Right lobe of liver (tissue), 6 donors: Measurements from ENCODE around the gene INSYN2B. TPM values are rescaled to one million over a fixed set of nuclear protein-coding genes. Genes with fewer than 3 reads are reported as not detected.

Experiments used
- ATAC-seq, 4 donors: fragments of 200-7000 bp; cut with Tn5 transposase; one replicate each; pipeline ENCODE4 v1.9.1; 2020; ENCODE audit warnings: mild to moderate bottlenecking in 4 of 4, moderate library complexity in 4 of 4
- DNase-seq, 3 donors: peaks; one replicate each; pipeline ENCODE4 v3.0.0-alpha.2; 2020
- H3K27ac ChIP-seq, 3 donors: fragments of 200-600 bp; one replicate each; pipeline ENCODE4 v1.8.0; 2022
- H3K27me3 ChIP-seq, 2 donors: fragments of 200-600 bp; one replicate each; pipeline ENCODE4 v1.8.0; 2022
- H3K36me3 ChIP-seq, 4 donors: fragments of 200-600 bp; sonication (generic) in 1 of 4; one replicate each; pipeline versions ENCODE4 v1.5.1 to v1.8.0; 2017 to 2022; ENCODE audit warnings: control low read depth in 1 of 4
- H3K4me1 ChIP-seq, 4 donors: fragments of 200-600 bp; sonication (generic) in 1 of 4; one replicate each; pipeline versions ENCODE4 v1.5.1 to v1.8.0; 2017 to 2022; ENCODE audit warnings: control low read depth in 1 of 4
- H3K4me3 ChIP-seq, 3 donors: fragments of 200-600 bp; one replicate each; pipeline ENCODE4 v1.8.0; 2022
- H3K9me3 ChIP-seq, 4 donors: fragments of 200-600 bp; sonication (generic) in 1 of 4; one replicate each; pipeline versions ENCODE4 v1.5.1 to v1.8.0; 2017 to 2022; ENCODE audit warnings: control low read depth in 1 of 4
- POLR2A ChIP-seq: fragments of 450-650 bp; IDR thresholded peaks from one replicate; pipeline ENCODE4 v1.6.1; 2017; ENCODE audit warnings: antibody characterized with exemption, mild to moderate bottlenecking
- WGBS: methylation state at CpG from one replicate; pipeline ENCODE4 v1.1.6; 2018; ENCODE audit warnings: low coverage, low lambda C conversion rate; ENCODE audit not compliant: insufficient coverage; ENCODE audit errors: missing lambda C conversion rate; 5-methylcytosine and 5-hydroxymethylcytosine counted together
- intact Hi-C, 2 donors: fragments of 100-400 bp; cut with DNase I; formaldehyde crosslinking; loops; one replicate each; pipeline versions ENCODE4 v1.11.2 to v1.14.1; 2022
- total RNA-seq, 6 experiments: library from RNA; depleted of rRNA in 2 of 6; stranded (reverse); fragments of >200 nt in 2 of 6; fragmentation: NEBNext Ultra II Directional in 3 of 6; extraction: Animal tissue kit (Norgen Biotek cat#: 25700) in 3 of 6; gene quantifications; one replicate each; pipeline versions ENCODE4 v1.1.0 to v1.2.4, GENCODE V29; 2016 to 2023
- TF ChIP-seq, protein P1 (sequence below), 4 donors: fragments of 200-600 bp in 3 of 4; fragments of 450-650 bp in 1 of 4; IDR thresholded peaks; one replicate each; pipeline versions ENCODE4 v1.5.1 to v1.8.0; 2016 to 2022; ENCODE audit warnings: antibody characterized with exemption in 4 of 4, mild to moderate bottlenecking in 2 of 4
- donor health status: DM: no; HTN: yes; CAD: no.
- donor health status: DM: no; HTN: no; CAD: no.
- donor health status: DM: no; HTN: no; CAD: no.
- donor health status: DM: no; HTN: yes; CAD: no.
- donor health status: DM: no; HTN: yes; CAD: no.

Gene INSYN2B
- total RNA-seq, 6 experiments from 2014 or later: 0.09 to 0.13 TPM; not detected in 4

- H3K9me3 ChIP-seq: no peaks in the 10 kb centered on the region
- no peak for TF ChIP-seq POLR2A
- TF ChIP-seq, protein P1, sequence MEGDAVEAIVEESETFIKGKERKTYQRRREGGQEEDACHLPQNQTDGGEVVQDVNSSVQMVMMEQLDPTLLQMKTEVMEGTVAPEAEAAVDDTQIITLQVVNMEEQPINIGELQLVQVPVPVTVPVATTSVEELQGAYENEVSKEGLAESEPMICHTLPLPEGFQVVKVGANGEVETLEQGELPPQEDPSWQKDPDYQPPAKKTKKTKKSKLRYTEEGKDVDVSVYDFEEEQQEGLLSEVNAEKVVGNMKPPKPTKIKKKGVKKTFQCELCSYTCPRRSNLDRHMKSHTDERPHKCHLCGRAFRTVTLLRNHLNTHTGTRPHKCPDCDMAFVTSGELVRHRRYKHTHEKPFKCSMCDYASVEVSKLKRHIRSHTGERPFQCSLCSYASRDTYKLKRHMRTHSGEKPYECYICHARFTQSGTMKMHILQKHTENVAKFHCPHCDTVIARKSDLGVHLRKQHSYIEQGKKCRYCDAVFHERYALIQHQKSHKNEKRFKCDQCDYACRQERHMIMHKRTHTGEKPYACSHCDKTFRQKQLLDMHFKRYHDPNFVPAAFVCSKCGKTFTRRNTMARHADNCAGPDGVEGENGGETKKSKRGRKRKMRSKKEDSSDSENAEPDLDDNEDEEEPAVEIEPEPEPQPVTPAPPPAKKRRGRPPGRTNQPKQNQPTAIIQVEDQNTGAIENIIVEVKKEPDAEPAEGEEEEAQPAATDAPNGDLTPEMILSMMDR (IDR thresholded peaks at IDR 0.05): no peak
- intact Hi-C loops: no loop called here
- H3K4me1 ChIP-seq: no peaks in the 10 kb centered on the region
- no peaks in the 10 kb centered on the region for H3K27me3 ChIP-seq
- no peak overlapping the region for H3K4me3 ChIP-seq
- DNase-seq (no peak), ATAC-seq (no peak)
- H3K36me3 ChIP-seq: no peaks in the 10 kb centered on the region
- H3K27ac ChIP-seq: no peak overlapping the region
- 67% methylated on average over 2 of the region's 2 CpGs for WGBS
Observed at GRCh38 chr5:169950333-169950732, 30.0 kb downstream of the INSYN2B start.

DNA sequence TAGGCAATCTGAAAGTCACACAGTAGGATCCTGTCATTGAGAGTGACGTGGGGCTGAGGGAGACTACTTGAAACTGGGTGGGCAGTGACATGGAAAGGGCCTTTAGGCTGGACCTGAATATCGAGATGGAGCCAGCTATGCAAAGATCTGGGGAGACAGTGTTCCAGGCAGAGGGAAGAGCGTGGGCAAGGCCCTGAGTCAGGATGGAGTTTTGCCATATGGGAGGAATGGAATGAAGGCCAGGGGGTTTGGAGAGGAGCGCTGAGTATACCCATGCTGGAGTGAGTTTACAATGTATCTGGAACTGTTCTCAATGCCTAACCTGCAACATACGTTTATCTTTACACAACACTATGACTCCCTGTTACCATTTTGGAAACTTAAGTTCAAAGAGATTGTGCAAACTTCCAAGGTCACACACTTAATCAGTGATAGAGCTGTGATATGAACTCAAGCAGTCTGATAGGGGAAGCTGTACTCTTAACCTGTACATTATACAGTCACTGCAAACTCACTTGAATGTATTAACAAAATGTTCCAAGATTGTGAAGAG lies 33.5 kb downstream of the INSYN2B start:
- Histone ChIP-seq H3K9me3 (no peaks in the 10 kb centered on the region), H3K27ac (no peak overlapping the region), H3K4me1 (no peaks in the 10 kb centered on the region), H3K36me3 (no peaks in the 10 kb centered on the region), H3K27me3 (no peaks in the 10 kb centered on the region), H3K4me3 (no peak overlapping the region)
- no peak for DNase-seq
- no peak for ATAC-seq
- intact Hi-C loops: no loop called here
- TF ChIP-seq POLR2A: no peak
- TF ChIP-seq, protein P1 (IDR thresholded peaks at IDR 0.05): no peak
- 63% methylated on average over 5 of the region's 5 CpGs for WGBS

GRCh38 chr5:169945831-169946261 lies 34.4 kb downstream of the INSYN2B start:
- 7% methylated on average over 3 of the region's 3 CpGs for WGBS
- no peaks in the 10 kb centered on the region for H3K4me1 ChIP-seq
- no peaks in the 10 kb centered on the region for H3K9me3 ChIP-seq
- no peak overlapping the region for H3K27ac ChIP-seq
- H3K4me3 ChIP-seq: no peak overlapping the region
- peak in 1 of 3 donors; percentile 20 for DNase-seq
- ATAC-seq: peak; percentile 24 to 56 (median 42)
- no peaks in the 10 kb centered on the region for H3K27me3 ChIP-seq
- no peaks in the 10 kb centered on the region for H3K36me3 ChIP-seq
- no peak for TF ChIP-seq POLR2A
- TF ChIP-seq, protein P1 (IDR thresholded peaks at IDR 0.05): no peak
- intact Hi-C loops: no loop called here

GRCh38 chr5:169944922-169945680 lies 35.2 kb downstream of the INSYN2B start:
- no peak overlapping the region for H3K4me3 ChIP-seq

More at GRCh38 chr5:169944922-169945680, 35.2 kb downstream of the INSYN2B start:
- 47% methylated on average over 8 of the region's 8 CpGs for WGBS
- Histone ChIP-seq H3K36me3 (no peaks in the 10 kb centered on the region), H3K27ac (no peak overlapping the region), H3K9me3 (no peaks in the 10 kb centered on the region), H3K27me3 (no peaks in the 10 kb centered on the region), H3K4me1 (no peaks in the 10 kb centered on the region)
- no peak for DNase-seq
- ATAC-seq: no peak
- TF ChIP-seq, protein P1 (IDR thresholded peaks at IDR 0.05): no peak
- TF ChIP-seq POLR2A: no peak
- intact Hi-C loops: no loop called here
